GM23338 (cell line): Measurements from ENCODE around the gene ASAP2.

Source experiments
- EZH2 ChIP-seq: fragments of 200-600 bp; sonication (generic); IDR thresholded peaks from one replicate; pipeline ENCODE4 v1.8.0; 2017; ENCODE audit warnings: antibody characterized with exemption, mild to moderate bottlenecking, low read depth; ENCODE audit not compliant: unreplicated experiment
- NANOG ChIP-seq: IDR thresholded peaks from 2 replicates; pipeline ENCODE4 v1.6.1; 2016; ENCODE audit warnings: antibody characterized with exemption, borderline replicate concordance
- TF ChIP-seq, protein P1 (sequence below), 2 experiments: fragments of 200-600 bp in 1 of 2; sonication (generic) in 1 of 2; conservative IDR thresholded peaks; 2 replicates each; pipeline versions ENCODE4 v1.5.1 to v1.6.1; 2016 to 2017; ENCODE audit warnings: antibody characterized with exemption in 2 of 2, low read depth in 2 of 2, mild to moderate bottlenecking in 2 of 2, moderate library complexity in 1 of 2

GRCh38 chr2:9355716-9356115, 149.1 kb downstream of the ASAP2 start:
- TF ChIP-seq EZH2 (no peak), NANOG (no peak)
- TF ChIP-seq, protein P1, sequence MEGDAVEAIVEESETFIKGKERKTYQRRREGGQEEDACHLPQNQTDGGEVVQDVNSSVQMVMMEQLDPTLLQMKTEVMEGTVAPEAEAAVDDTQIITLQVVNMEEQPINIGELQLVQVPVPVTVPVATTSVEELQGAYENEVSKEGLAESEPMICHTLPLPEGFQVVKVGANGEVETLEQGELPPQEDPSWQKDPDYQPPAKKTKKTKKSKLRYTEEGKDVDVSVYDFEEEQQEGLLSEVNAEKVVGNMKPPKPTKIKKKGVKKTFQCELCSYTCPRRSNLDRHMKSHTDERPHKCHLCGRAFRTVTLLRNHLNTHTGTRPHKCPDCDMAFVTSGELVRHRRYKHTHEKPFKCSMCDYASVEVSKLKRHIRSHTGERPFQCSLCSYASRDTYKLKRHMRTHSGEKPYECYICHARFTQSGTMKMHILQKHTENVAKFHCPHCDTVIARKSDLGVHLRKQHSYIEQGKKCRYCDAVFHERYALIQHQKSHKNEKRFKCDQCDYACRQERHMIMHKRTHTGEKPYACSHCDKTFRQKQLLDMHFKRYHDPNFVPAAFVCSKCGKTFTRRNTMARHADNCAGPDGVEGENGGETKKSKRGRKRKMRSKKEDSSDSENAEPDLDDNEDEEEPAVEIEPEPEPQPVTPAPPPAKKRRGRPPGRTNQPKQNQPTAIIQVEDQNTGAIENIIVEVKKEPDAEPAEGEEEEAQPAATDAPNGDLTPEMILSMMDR (conservative IDR thresholded peaks at IDR 0.05; ENCODE audit: low read depth in 2 of 2): no peak
